Mammary epithelial cell (primary cell): ENCODE measurements around the gene ERBB4.

Experiments used
- CTCF ChIP-seq, 2 donors: IDR thresholded peaks in 1 of 2; conservative IDR thresholded peaks in 1 of 2; 2 replicates each; pipeline ENCODE4 v1.5.1; 2011 to 2012; ENCODE audit warnings: inconsistent platforms in 2 of 2, low read length in 2 of 2, mild to moderate bottlenecking in 2 of 2, control low read depth in 1 of 2, low read depth in 1 of 2; ENCODE audit not compliant: insufficient read depth in 1 of 2; ENCODE audit errors: extremely low read depth in 1 of 2
- EZH2 ChIP-seq: IDR thresholded peaks from 2 replicates; pipeline ENCODE4 v1.6.1; 2012; ENCODE audit warnings: low read length, inconsistent platforms, borderline replicate concordance

GRCh38 chr2:212421556-212422334, 116.9 kb downstream of the ERBB4 start:
- TF ChIP-seq EZH2 (no peak), CTCF (conservative IDR thresholded peaks at IDR 0.05 in 1 of 2, IDR thresholded peaks at IDR 0.05 in 1 of 2; ENCODE audit: extremely low read depth in 1 of 2, insufficient read depth in 1 of 2, low read depth in 1 of 2, low read length in 2 of 2) (no peak)
